Activated CD4-positive, CD25-positive, alpha-beta regulatory T cell treated with anti-CD3 and anti-CD28 coated beads, Interleukin-2, amount 50 U/mL, for 24 hours (primary cell): ENCODE results near the gene RETSAT.
"Not testable (repeated sequence)": the region's sequence is repeated elsewhere in the genome, so short reads cannot be mapped to it uniquely, and the experiment has no call there.

ENCODE experiments used
- ATAC-seq, 2 donors: fragments of 150-1000 bp; cut with Tn5 transposase; one replicate each; pipeline ENCODE4 v1.10.0; 2021; ENCODE audit warnings: mild to moderate bottlenecking in 1 of 2, moderate library complexity in 1 of 2

The RETSAT gene

DNA sequence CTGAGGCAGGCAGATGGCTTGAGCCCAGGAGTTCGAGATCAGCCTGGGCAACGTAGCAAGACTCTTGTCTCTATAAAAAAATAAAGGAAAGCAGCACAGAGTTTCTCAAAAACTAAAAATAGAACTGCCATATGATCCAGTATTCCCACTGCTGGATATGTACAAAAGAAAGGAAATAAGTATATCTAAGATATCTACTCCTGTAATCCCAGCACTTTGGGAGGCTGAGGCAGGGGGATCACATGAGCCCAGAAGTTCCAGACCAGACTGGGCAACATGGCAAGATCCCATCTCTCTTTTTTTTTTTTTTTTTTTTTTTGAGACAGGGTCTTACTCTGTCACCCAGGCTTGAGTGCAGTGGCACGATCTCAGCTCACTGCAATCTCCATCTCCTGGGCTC lies 24.6 kb downstream of the RETSAT start:
- ATAC-seq: not testable (repeated sequence)

DNA sequence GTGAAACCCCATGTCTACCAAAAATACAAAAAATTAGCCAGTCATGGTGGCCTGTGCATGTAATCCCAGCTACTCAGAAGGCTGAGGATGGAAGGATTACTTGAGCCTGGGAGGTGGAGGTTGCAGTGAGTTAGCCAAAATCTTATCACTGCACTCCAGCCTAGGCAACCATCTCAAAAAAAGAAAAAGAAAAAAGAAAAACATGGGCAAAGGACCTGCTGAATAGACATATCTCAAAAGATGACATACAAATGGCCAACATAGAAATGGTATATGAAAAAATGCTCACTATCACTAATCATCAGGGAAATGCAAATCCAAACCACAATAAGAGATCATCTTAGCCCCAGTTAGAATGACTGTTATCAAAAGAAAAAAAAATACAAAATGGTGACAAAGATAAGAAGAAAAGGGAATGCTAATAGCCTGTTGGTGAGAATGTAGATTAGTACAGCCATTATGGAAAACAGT lies 25.1 kb downstream of the RETSAT start:
- ATAC-seq: no peak

DNA sequence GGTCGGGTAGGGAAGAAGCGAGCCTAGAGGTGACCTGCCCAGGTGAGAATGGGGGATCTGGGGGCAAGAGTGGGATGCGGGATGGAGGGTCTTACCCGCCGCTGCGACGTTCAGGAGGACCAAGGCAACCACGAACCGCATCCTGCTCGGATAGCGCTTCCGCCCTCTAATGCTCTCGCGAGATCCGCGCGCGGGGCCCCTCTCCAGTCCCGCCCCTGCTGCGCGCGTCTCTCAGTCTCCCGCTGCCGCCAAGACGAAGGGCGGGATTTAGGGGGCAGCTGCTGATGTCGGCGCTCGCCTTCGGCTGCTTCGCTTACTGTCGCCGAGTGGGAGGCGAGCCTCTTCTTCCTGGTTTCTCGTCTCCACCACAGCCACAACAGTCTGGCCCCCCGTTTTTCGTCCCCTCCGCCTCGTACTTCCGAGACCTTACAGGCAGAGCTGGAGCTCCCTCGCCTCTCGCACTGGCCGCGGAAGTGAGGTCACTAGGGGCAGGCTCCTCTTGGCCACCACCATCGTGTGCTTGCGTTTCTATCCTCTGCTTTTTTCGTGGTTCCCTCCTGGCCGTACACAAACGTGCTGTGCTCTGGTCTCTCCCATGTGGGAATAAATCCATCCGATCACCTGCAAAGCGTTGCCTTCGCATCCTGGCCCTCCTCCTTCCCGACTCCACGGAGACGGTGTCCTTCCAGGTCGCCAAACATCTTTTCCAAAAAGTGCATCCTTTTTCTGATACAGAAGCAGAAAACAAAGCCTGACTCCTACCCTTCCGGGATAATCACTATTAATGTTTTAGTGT lies 26.3 kb downstream of the RETSAT start, which contains the start of gene TGOLN2:
Gene TGOLN2 (minus strand): TSS at position 168 of the 796 bp plus-strand sequence. CDS start 27 bp downstream, at position 141.
- peak; percentile 89 to 91 for ATAC-seq

DNA sequence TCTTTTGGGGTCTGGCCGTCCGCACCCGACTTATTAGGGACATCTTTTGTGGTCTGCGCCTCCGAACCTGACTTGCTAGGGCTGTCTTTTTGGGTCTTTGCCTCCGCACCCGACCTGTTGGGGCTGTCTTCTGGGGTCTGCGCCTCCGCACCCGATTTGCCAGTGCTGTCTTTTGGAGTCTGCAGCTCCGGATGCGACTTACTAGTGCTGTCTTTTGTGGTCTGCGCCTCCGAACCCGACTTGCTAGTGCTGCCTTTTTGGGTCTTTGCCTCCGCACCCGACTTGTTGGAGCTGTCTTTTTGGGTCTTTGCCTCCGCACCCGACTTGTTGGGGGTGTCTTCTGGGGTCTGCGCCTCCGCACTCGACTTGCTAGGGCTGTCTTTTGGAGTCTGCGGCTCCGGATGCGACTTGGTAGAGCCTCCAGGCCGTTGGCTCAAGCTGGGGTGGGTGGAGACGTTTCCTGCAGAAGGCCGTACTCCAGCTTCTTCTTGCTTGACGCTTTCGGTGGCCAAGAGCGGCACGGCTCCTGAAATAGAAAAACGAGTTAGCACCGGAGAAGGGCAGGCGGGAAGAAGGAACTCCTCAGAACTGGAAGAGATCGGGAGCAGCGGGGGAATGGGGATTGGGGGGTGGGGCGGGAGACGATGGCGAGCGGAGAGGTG lies 27.0 kb downstream of the RETSAT start:
- ATAC-seq: peak; percentile 15 to 39

DNA sequence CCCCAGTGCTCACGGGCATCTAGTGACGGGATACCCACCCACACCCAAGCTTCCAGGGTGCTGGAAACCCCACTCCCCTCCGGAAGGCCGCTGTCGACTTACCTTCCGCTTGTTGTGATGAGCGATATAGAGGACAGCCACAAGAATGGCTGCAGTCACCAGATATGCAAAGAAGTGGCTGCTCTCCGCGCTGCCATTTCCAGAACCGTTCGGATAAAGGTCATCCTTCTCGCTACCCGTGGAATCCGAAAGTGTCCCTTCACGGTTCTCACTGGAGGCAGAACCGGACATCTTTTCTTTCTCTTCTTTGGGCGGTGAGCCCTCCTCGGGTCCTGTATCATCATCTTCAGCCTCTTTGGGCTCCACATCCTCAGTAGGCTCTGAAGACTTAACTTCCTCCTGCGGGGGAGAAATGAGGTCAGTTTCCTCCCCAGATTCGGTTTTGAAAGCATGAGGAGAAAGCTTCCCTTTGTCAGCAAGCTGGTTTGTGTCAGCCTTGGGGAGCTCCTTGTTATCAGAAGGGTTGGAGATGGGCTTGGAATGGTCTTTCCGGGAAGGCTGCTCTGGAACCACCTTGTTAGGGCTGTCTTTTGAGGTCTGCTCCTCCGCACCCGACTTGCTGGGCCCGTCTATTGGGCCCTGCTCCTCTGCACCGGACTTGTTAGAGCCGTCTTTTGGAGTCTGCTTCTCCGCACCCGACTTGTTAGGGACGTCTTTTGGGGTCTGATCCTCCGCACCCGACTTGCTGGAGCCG lies 27.7 kb downstream of the RETSAT start:
- ATAC-seq: peak; percentile 10 to 17

DNA sequence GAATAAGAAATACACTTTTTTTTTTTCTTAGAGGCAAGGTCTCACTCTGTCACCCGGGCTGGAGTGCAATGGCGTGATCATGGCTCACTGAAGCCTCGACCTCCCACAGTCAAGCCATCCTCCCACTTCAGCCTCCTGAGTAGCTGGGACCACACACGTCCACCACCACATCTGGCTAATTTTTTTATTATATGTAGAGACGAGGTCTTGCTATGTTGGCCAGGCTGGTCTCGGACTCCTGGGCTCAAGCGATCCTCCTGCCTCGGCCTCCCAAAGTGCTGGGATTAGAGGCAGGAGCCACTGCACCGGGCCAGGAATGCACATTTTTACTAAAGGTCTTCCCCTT lies 28.9 kb downstream of the RETSAT start:
- ATAC-seq: no peak

DNA sequence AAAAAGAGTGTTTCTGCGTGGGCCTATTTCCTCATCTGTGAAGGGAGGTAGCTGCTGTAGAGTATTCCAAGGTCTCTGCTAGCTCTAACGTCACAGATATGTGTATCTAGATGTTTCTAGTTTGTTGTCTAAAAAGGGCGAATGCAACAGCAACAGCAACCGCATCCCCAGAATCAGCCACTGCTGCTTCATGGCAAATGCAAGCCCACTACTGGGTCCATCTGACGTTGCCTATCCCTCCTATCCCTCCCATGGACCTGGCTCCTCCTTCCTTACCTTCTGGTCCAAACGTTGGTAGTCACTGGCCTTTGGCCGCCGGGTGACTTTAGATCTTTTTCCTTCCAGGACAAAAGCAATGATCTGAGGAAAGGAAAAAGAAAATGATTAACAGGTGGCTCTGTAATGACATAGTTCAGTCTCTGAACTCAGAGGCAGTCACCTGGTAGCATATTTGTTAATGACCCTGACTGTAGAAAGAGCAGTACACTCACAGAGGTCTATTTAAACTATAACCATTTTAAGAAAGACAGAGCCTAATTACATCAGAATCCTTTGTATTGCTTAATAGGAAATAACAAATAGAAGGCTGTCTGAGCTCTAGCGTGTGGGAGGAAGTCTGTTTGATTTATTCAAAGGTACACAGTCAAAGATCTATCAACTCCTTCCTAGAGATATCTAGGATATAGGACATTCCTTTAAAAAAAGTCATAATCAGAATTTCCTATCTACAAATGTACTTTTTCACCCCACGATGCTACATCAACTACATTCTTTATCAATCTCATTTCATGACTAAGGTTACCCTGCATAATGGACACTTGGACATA lies 29.5 kb downstream of the RETSAT start:
- no peak for ATAC-seq

DNA sequence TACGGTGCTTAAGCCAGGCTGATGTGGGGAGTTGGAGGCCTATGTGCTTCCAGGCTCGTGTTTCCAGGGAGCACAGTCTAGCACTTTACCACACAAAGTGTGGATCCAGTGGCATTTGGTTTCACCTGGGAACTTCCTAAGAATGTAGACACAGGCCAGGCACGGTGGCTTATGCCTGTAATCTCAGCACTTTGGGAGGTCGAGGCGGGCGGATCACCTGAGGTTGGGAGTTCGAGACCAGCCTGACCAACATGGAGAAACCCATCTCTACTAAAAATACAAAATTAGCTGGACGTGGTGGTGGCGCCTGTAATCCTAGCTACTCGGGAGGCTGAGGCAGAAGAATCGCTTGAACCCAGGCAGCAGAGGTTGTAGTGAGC lies 30.4 kb downstream of the RETSAT start:
- ATAC-seq: not testable (repeated sequence)

DNA sequence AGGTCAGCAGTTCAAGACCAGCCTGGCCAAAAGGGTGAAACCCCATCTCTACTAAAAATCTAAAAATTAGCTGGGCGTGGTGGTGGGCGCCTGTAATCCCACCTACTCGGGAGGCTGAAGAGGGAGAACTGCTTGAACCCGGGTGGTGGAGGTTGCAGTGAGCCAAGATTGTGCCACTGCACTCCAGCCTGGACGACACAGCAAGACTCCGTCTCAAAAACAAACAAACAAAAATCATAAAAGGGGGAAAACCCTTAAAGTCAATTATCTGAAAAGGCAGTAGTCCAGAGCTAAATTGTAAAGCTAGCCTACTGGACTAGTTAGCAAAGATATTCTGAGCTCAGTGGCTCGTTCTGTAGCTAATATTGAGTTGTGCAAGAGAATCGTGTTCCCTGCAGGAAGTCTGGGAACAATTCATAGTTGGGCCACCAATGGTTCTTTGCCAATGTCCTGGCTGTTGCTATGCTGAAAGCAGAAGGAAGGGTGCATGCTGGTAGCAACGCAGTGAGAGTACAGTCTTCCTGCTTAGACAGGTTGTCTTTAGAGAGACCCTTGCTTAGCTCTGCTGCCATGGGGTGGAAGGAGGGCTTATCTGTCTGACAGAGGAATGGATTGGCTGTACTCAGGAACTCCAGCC lies 30.9 kb downstream of the RETSAT start:
- ATAC-seq: no peak

DNA sequence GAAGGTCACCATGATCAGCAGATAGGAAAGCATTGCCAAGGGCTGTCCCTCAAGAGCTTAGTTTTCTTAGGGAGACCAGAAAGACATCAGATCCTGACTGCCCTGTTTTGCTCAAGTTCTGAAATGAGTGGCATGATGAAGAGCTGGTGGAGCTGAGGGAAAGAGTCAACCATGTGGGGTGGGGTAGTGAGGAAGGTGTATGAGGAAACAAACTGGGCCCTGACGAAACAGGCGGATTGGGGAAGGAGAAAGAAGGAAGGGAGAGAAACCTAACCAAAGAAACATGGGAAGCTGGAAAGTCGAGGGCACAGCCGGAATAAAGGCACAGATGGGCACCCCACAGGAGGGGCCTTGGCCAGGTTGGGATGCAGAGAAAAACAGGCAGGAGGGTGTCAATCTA lies 34.5 kb downstream of the RETSAT start:
- ATAC-seq: no peak

DNA sequence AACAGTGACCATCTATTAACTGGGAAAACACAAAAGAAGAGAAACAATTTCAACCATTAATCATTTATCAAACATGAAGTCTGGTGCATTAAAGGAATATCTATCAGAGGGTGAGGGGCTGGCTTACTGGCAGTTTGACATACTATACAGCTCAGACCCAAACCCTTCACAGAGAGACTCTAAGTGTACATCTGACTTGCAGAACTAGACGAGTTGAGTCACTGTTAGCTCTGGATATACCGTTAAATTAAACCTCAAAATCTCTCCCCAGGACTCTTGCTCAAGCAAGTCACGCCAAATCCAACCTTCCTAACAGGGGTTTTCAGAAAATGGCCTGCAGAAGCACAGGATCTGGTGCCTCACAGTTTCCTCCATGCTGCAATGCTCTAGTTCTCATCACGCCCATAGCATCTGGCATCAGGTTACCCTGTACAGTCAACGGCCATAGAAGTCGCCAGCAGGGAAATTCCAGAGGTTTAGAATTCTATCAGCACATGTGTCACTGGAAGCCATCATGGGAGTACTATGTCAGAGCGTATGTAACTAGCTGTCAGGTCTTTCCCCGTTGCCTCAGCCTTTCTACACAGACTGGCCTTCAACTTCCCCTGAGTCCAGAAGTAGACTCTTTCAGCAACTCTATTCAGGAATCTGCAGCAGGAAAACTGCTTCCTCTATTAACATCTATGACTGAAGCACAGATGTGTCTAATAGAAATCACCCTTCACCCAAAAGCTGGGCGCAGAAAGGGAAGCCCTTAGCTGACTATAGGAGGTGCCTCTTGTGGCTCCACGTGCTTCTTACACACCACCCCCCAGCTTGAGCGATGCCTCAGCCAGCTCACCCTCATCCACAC lies 35.9 kb downstream of the RETSAT start:
- peak; percentile 94 to 95 for ATAC-seq

DNA sequence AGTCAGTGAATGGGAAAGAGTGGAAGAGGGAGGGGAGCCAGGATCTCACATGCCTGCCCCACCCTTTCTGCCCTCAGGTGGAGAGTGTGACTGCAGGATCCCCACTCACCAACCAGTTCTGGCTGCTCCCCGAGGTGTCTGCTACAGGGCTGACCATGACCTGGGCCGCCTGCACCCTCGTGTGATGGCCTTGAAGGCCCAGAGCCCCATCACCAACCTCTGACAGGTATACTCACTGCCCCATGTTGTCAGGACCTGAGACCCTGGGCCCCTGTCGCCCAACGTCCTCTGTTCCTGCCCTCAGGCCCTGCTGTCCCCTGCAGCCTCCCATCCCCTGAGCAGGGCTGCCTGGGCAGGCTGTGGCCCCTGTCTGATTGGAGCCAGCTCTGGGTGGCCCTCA lies 38.4 kb downstream of the RETSAT start:
- ATAC-seq: not testable (repeated sequence)

DNA sequence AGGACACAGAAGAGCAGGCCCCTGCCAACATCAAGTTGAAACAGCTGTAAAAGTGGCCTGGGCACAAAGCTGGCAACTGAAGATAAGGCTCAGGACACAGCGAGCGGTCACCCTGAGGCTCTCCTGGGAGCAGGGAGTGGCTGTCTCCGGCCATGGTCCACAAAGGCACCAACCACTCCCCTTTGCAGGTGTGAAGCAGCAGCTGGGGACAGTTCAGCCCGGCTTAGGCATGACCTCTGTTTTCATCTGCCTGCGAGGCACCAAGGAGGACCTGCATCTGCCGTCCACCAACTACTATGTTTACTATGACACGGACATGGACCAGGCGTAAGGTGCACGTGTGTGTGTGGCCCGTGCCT lies 39.5 kb downstream of the RETSAT start:
- no peak for ATAC-seq

DNA sequence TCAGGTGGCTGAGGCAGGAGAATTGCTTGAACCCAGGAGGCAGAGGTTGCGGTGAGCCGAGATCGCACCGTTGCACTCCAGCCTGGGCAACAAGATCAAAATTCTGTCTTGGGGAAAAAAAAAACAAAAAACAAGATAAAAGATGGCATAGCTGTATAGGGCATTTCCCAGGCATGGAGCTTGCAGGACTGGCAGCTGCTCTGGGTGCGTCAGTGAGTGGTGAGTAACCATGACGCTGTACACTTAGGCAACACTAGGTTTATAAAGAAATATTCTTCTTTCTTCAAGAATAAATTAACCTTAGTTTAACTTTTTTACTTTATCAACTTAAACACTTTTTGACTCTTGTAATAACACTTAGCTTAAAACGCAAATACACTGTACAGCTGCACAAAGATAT lies 41.9 kb downstream of the RETSAT start:
- no peak for ATAC-seq

DNA sequence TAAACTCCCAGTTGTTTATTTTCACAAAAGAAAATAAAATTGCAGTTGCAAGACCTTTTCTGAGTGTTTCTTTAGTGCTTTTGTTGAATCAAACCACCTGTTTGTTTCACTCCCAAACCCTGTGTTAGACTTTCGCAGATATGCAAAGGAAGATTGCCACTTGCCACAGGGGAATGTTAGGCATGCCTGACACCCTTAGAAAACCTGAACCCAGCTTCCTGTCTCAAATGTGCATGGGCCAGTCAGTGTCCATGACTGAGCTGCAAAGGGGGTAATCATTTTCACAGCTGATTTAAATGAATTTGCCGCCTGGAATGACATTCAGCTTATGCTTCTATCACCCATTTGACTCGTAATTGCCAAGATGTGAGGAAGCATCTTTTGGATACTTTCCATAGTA lies 44.0 kb downstream of the RETSAT start:
- no peak for ATAC-seq

DNA sequence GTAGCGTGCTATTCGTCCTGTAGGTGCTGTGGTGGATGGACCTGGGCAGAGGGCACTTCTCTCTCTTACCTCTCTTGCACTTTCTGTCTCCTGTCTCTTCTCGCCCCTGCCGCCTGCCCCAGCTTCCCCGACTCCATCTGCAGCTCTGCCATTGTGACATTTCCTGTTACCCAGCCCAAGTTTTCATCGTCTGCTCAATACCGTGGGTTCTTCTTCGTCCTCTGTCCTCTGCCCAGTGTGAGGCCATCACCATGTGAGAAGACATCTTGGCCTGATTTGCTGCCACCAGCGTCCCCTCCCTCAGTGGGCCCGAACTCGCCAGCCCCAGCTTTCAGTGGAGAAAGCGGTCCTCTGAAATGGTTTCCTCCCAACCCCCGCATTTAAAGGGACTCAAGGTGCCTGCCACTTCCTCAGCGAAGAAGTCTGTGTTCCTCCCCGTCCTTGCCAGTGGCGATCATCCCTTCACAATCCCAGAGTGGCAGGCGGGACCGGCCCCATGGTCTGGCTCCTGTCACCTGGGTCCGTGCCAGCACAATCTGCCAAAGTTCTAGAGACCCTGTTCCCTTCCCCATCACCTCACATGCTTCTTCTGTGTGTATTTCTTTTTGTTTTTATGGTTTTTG lies 44.5 kb downstream of the RETSAT start:
- ATAC-seq: peak in 1 of 2 donors; percentile 42

DNA sequence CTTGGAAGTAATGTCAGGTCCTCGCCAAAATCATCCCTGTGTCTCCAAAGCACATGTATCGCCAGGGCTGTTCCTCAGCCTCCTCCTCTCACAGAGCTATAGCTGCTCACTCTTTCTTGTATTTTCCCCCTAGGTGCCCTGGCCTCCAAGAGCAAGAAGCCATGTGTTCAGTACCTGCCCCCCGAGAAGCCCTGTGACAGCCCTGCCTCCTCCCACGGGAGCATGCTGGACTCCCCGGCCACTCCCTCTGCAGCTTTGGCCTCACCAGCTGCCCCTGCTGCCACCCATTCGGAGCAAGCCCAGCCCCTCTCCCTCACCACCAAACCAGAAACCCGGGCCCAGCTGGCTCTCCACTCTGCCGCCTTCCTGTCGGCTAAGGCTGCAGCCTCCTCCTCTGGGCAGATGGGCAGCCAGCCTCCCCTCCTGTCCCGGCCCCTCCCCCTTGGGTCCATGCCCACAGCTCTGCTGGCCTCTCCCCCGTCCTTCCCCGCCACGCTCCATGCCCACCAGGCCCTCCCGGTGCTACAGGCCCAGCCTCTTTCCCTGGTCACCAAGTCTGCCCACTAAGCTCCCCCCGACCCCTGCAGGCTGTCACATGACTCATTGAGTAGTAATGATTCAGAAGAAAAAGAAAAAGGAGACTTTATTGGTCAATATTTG lies 45.3 kb downstream of the RETSAT start:
- ATAC-seq: peak; percentile 34 to 42

DNA sequence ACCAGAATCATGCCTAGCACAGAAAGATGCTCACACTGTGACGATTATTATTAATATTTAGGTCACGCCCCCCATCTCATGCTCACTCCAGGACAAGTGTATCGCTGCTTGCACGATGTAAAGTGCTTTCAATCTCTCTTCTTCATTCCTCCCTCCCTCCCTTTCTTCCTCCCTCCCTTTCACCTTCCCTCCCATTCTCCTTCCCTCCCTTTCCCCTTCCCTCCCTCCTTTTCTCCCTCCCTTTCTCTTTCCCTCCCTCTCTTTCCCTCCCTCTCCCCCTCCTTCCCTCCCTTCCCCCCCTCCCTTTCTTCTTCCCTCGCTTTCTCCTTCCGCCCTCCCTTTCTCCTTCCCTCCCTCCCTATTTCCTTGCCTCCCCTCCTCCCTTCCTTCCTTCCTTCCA lies 46.1 kb downstream of the RETSAT start:
- no peak for ATAC-seq

DNA sequence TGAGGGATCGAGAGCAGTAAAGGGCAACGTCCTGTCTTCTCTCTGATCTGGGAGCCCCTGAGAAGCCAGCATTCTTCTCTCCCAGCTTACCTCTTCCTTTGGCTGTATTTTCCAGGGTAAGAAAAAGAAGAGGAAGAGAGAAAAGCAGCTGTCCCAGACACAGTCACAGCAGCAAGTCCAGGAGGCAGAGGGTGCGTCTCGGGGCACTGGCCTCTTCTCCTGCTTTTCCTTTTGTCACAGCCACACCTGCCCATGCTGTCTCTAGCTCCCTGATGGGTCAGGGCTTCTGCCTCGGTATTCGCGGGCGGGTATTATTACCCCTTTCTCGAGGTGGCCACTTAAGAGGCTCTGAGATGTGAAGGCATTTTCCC lies 46.8 kb downstream of the RETSAT start:
- ATAC-seq: no peak
